ENCODE measurements around the gene SFTPA1. TPM values are rescaled to one million over a fixed set of nuclear protein-coding genes. Genes with fewer than 3 reads are reported as not detected.
"Not testable (repeated sequence)": the region's sequence is repeated elsewhere in the genome, so short reads cannot be mapped to it uniquely, and the experiment has no call there.

SFTPA1 gene
- total and polyA plus RNA-seq, 2 donors (not counting 1 experiment from before 2014, with no cell fraction given): not detected

- H3K4me1 Mint-ChIP-seq: no peaks in the 10 kb centered on the region
- no peak overlapping the region for H3K27ac ChIP-seq (ENCODE audit: low read length in 2 of 2)
- H3K79me2 ChIP-seq (ENCODE audit: control insufficient read depth, insufficient read depth, low read length): no peaks in the 10 kb centered on the region
- no peak overlapping the region for H2AFZ ChIP-seq (ENCODE audit: insufficient read depth, low read depth, low read length, poor library complexity, severe bottlenecking)
- no peak overlapping the region for H3K4me3 ChIP-seq (ENCODE audit: control extremely low read depth in 1 of 5, extremely low read depth in 1 of 5, insufficient read depth in 1 of 5, low read depth in 2 of 5, low read length in 4 of 5)
- DNase-seq (no peak), ATAC-seq (ENCODE audit: low read depth) (no peak)
- ChIA-PET POLR2A (no interaction called here), CTCF (no interaction called here)
- H3K9me3 ChIP-seq (ENCODE audit: control extremely low read depth in 1 of 3, control insufficient read depth in 2 of 3, insufficient read depth in 1 of 3, low read length in 2 of 3): no peaks in the 10 kb centered on the region
- TF ChIP-seq EZH2 (IDR thresholded peaks at IDR 0.05; ENCODE audit: borderline replicate concordance, insufficient read depth, low read depth, low read length, poor library complexity, severe bottlenecking) (no peak), CTCF (IDR thresholded peaks at IDR 0.05) (no peak)
- peaks cover 3% of the 10 kb centered on the region for H3K27me3 Mint-ChIP-seq
- H3K4me3 Mint-ChIP-seq: no peak overlapping the region
- H4K20me1 ChIP-seq (ENCODE audit: control insufficient read depth, insufficient read depth, low read length, poor library complexity, severe bottlenecking): no peaks in the 10 kb centered on the region
- intact Hi-C loops (cut with micrococcal nuclease): no loop called here
- H3K27ac Mint-ChIP-seq: no peak overlapping the region
- H3K27me3 ChIP-seq (replicated peaks in 1 of 4; ENCODE audit: control extremely low read depth in 1 of 4, control insufficient read depth in 3 of 4, insufficient read depth in 4 of 4, low read length in 3 of 4): no peaks in the 10 kb centered on the region
- no peaks in the 10 kb centered on the region for H3K9me3 Mint-ChIP-seq (ENCODE audit: insufficient read depth)
- no peak overlapping the region for H3K9ac ChIP-seq (ENCODE audit: low read length)
- no peaks in the 10 kb centered on the region for H3K36me3 ChIP-seq (replicated peaks in 1 of 2; ENCODE audit: control extremely low read depth in 1 of 2, control insufficient read depth in 1 of 2, extremely low read depth in 1 of 2, insufficient read depth in 2 of 2, low read length in 1 of 2)
- no peak overlapping the region for H3K4me2 ChIP-seq (replicated peaks; ENCODE audit: low read depth, low read length, poor library complexity, severe bottlenecking)
- no peaks in the 10 kb centered on the region for H3K4me1 ChIP-seq (ENCODE audit: control insufficient read depth in 2 of 2, insufficient read depth in 2 of 2, low read length in 2 of 2)
- 100% methylated on average over 1 of the region's 3 CpGs for WGBS (ENCODE audit: insufficient coverage)
Measured at GRCh38 chr10:79615577-79615976, 4.8 kb downstream of the SFTPA1 start.

- DNase-seq (no peak), ATAC-seq (ENCODE audit: low read depth) (no peak)
- no peaks in the 10 kb centered on the region for H4K20me1 ChIP-seq (ENCODE audit: control insufficient read depth, insufficient read depth, low read length, poor library complexity, severe bottlenecking)
- no peak overlapping the region for H3K4me2 ChIP-seq (replicated peaks; ENCODE audit: low read depth, low read length, poor library complexity, severe bottlenecking)
- no peaks in the 10 kb centered on the region for H3K36me3 ChIP-seq (replicated peaks in 1 of 2; ENCODE audit: control extremely low read depth in 1 of 2, control insufficient read depth in 1 of 2, extremely low read depth in 1 of 2, insufficient read depth in 2 of 2, low read length in 1 of 2)
- no peaks in the 10 kb centered on the region for H3K4me1 ChIP-seq (ENCODE audit: control insufficient read depth in 2 of 2, insufficient read depth in 2 of 2, low read length in 2 of 2)
- H3K27ac ChIP-seq (ENCODE audit: low read length in 2 of 2): no peak overlapping the region
- no peak overlapping the region for H2AFZ ChIP-seq (ENCODE audit: insufficient read depth, low read depth, low read length, poor library complexity, severe bottlenecking)
- no peak overlapping the region for H3K9ac ChIP-seq (ENCODE audit: low read length)
- intact Hi-C loops (cut with micrococcal nuclease): no loop called here
- WGBS (ENCODE audit: insufficient coverage): no CpG with 5 or more reads among the region's 1 CpG
- no peaks in the 10 kb centered on the region for H3K9me3 ChIP-seq (ENCODE audit: control extremely low read depth in 1 of 3, control insufficient read depth in 2 of 3, insufficient read depth in 1 of 3, low read length in 2 of 3)
- Mint-ChIP-seq H3K27ac (no peak overlapping the region), H3K27me3 (peaks cover 3% of the 10 kb centered on the region), H3K4me1 (no peaks in the 10 kb centered on the region), H3K4me3 (no peak overlapping the region), H3K9me3 (ENCODE audit: insufficient read depth) (no peaks in the 10 kb centered on the region)
- CTCF ChIA-PET: no interaction called here
- no peak for TF ChIP-seq CTCF (IDR thresholded peaks at IDR 0.05)
- no peak for TF ChIP-seq EZH2 (IDR thresholded peaks at IDR 0.05; ENCODE audit: borderline replicate concordance, insufficient read depth, low read depth, low read length, poor library complexity, severe bottlenecking)
- H3K4me3 ChIP-seq (ENCODE audit: control extremely low read depth in 1 of 5, extremely low read depth in 1 of 5, insufficient read depth in 1 of 5, low read depth in 2 of 5, low read length in 4 of 5): no peak overlapping the region
- no peaks in the 10 kb centered on the region for H3K27me3 ChIP-seq (replicated peaks in 1 of 4; ENCODE audit: control extremely low read depth in 1 of 4, control insufficient read depth in 3 of 4, insufficient read depth in 4 of 4, low read length in 3 of 4)
- POLR2A ChIA-PET: no interaction called here
- H3K79me2 ChIP-seq (ENCODE audit: control insufficient read depth, insufficient read depth, low read length): no peaks in the 10 kb centered on the region
Measured at GRCh38 chr10:79616164-79616563, 5.4 kb downstream of the SFTPA1 start.

- H3K4me2 ChIP-seq (replicated peaks; ENCODE audit: low read depth, low read length, poor library complexity, severe bottlenecking); H3K9me3 ChIP-seq (ENCODE audit: control extremely low read depth in 1 of 3, control insufficient read depth in 2 of 3, insufficient read depth in 1 of 3, low read length in 2 of 3); DNase-seq; H3K9me3 Mint-ChIP-seq (ENCODE audit: insufficient read depth); H3K4me3 Mint-ChIP-seq; H2AFZ ChIP-seq (ENCODE audit: insufficient read depth, low read depth, low read length, poor library complexity, severe bottlenecking); H3K4me3 ChIP-seq (ENCODE audit: control extremely low read depth in 1 of 5, extremely low read depth in 1 of 5, insufficient read depth in 1 of 5, low read depth in 2 of 5, low read length in 4 of 5); H3K27ac Mint-ChIP-seq; H3K4me1 Mint-ChIP-seq; H3K4me1 ChIP-seq (ENCODE audit: control insufficient read depth in 2 of 2, insufficient read depth in 2 of 2, low read length in 2 of 2); H3K79me2 ChIP-seq (ENCODE audit: control insufficient read depth, insufficient read depth, low read length); H3K9ac ChIP-seq (ENCODE audit: low read length); ATAC-seq (ENCODE audit: low read depth); POLR2A ChIA-PET; H3K27ac ChIP-seq (ENCODE audit: low read length in 2 of 2); intact Hi-C loops (cut with micrococcal nuclease); H4K20me1 ChIP-seq (ENCODE audit: control insufficient read depth, insufficient read depth, low read length, poor library complexity, severe bottlenecking); H3K36me3 ChIP-seq (replicated peaks in 1 of 2; ENCODE audit: control extremely low read depth in 1 of 2, control insufficient read depth in 1 of 2, extremely low read depth in 1 of 2, insufficient read depth in 2 of 2, low read length in 1 of 2); H3K27me3 ChIP-seq (replicated peaks in 1 of 4; ENCODE audit: control extremely low read depth in 1 of 4, control insufficient read depth in 3 of 4, insufficient read depth in 4 of 4, low read length in 3 of 4); CTCF ChIA-PET: not testable (repeated sequence)
- H3K27me3 Mint-ChIP-seq: peaks cover 28% of the 10 kb centered on the region
Measured at GRCh38 chr10:79623663-79624062, 12.9 kb downstream of the SFTPA1 start.
